H1 (cell line): Measurements from ENCODE around the gene FHIT.

ENCODE experiments used
- CEBPB ChIP-seq: IDR thresholded peaks from 2 replicates; pipeline ENCODE4 v1.6.1; 2012; ENCODE audit warnings: low read depth, low read length
- POLR2A ChIP-seq, 2 experiments: IDR thresholded peaks; 1 replicate in 1 of 2; 2 replicates in 1 of 2; pipeline ENCODE4 v1.6.1; 2011; ENCODE audit warnings: low read depth in 2 of 2, low read length in 2 of 2, mild to moderate bottlenecking in 2 of 2; ENCODE audit errors: control extremely low read depth in 1 of 2
- TF ChIP-seq, protein P1 (sequence below), 3 experiments: IDR thresholded peaks; 1 replicate in 2 of 3; 2 replicates in 1 of 3; pipeline versions ENCODE4 v1.5.1 to v1.6.1; 2011; ENCODE audit warnings: low read length in 3 of 3, mild to moderate bottlenecking in 3 of 3, inconsistent platforms in 2 of 3, low read depth in 1 of 3, moderate library complexity in 1 of 3; ENCODE audit not compliant: insufficient read depth in 1 of 3; ENCODE audit errors: control extremely low read depth in 1 of 3

DNA sequence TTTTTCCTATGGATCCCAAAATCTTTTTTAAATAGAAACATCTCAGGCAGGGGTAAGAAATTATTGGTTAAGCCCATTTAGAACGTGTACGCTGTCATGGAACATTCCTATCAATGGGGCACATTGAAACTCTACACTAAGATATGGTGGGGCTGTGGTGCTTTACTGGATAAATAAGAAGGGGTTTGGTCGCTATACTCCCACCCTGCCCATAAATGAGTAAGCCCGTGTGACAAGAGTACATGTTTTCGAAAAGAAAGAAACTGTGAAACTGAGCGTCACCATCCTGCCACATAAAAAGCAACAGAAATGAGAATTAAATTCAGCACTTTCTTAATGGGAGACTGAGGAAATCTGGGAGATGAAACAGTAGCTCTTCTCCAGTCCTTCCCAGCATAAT lies 1271.7 kb downstream of the FHIT start:
- TF ChIP-seq CEBPB = no peak
- TF ChIP-seq, protein P1, sequence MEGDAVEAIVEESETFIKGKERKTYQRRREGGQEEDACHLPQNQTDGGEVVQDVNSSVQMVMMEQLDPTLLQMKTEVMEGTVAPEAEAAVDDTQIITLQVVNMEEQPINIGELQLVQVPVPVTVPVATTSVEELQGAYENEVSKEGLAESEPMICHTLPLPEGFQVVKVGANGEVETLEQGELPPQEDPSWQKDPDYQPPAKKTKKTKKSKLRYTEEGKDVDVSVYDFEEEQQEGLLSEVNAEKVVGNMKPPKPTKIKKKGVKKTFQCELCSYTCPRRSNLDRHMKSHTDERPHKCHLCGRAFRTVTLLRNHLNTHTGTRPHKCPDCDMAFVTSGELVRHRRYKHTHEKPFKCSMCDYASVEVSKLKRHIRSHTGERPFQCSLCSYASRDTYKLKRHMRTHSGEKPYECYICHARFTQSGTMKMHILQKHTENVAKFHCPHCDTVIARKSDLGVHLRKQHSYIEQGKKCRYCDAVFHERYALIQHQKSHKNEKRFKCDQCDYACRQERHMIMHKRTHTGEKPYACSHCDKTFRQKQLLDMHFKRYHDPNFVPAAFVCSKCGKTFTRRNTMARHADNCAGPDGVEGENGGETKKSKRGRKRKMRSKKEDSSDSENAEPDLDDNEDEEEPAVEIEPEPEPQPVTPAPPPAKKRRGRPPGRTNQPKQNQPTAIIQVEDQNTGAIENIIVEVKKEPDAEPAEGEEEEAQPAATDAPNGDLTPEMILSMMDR (IDR thresholded peaks at IDR 0.05; ENCODE audit: control extremely low read depth in 1 of 3, insufficient read depth in 1 of 3, low read depth in 1 of 3, low read length in 3 of 3) = no peak
- no peak for TF ChIP-seq POLR2A (IDR thresholded peaks at IDR 0.05; ENCODE audit: control extremely low read depth in 1 of 2, low read depth in 2 of 2, low read length in 2 of 2)
